Measurements from ENCODE around the gene PLEKHG4B. TPM values are rescaled to one million over a fixed set of nuclear protein-coding genes. Genes with fewer than 3 reads are reported as not detected.

The PLEKHG4B gene
- total RNA-seq, 1 donor from 2014 or later: not detected

GRCh38 chr5:74503-75109, 17.4 kb upstream of the PLEKHG4B start:
- DNase-seq (ENCODE audit: low read depth in 2 of 2): no peak

DNA sequence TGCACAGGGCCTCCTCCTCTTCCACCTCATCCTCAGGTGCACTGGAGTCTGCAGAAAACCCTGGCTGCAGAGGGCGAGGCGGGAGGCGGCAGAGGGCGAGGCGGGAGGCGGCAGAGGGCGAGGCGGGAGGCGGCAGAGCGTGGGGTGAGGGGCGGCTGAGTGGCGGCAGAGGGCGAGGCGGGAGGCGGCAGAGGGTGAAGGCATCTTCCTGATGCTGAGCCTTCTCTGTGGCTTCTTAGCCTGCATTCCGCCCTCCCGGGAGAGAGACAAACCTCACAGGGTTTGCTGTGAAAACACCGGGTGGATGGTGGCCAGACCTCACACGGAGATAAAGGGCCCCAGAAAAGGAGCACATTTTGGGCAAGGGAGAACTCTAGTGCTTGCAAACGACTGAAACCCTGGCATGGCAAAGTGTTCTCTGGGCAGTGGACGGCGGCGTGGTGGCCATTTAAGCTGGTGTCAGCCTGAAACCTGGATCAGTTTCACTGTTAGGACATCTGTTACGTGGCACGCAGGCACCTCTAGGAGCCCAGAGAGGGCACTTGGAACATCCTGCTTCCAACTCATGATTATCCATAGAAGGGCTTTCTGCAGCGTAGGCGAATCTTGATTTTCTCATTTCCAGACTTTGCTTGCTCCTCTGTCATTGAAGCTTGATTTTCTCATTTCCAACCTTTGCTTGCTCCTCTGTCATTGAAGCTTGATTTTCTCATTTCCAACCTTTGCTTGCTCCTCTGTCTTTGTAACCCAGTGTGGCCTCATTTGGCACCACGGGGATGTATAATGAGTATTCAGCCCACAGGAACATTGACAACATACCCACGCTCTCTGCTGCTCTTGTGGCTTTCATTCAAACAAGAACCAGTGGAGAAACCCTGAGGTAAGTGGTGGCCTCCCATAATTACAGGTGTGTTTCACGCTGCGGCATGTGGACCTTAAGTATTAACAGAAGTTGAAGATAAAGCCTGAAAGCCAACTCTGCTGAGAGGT, 16.3 kb upstream of the PLEKHG4B start:
- no peak for DNase-seq (ENCODE audit: low read depth in 2 of 2)

- DNase-seq (ENCODE audit: low read depth in 2 of 2): no peak
Measured at GRCh38 chr5:76358-77169, 15.4 kb upstream of the PLEKHG4B start.

GRCh38 chr5:77170-77501, 14.8 kb upstream of the PLEKHG4B start:
- DNase-seq (ENCODE audit: low read depth in 2 of 2): no peak

GRCh38 chr5:77546-77945, 14.4 kb upstream of the PLEKHG4B start:
- no peak for DNase-seq (ENCODE audit: low read depth in 2 of 2)

DNA sequence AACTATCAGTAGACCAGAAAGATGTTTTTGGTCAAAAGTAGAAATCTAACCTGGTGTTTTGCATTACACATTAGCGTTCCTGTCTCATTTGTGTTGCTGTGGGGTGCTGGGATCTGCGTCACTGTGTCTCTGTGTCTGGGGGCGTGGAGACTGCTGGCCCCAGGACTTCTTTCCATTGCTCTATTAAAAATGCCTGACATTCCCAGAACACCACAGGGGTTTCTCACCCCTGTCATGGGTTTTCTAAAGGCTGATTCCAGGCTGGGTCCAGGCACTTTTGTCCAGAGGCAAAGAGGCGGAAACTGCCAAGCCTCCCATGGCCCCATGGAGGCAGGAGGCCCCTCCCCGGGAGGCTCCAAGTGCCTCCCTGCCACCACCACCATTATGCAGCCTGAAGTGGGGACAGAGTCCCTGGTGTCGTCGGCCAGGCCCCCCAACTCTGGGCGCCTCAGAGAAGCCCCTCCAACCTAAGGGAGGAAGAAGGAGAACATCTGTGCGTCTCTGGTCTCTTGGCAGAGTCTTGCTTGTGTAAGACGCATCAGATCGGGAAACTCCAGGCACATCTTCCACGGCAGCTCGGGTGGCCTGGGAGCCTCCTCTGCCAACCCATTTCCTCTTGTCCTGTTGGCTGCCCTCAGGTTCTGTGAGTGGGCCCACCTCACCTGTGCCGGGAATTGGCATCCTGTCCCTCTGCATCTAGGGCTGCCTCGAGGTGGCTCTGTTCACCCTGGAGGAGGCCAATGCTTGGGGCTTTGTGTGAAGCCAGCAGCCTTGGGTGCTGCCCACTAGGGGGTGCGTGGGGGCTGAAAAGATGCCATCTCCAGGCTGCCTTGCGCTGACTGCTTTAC, 13.8 kb upstream of the PLEKHG4B start:
- DNase-seq (ENCODE audit: low read depth in 2 of 2): peak in 1 of 2 donors; percentile 51

DNA sequence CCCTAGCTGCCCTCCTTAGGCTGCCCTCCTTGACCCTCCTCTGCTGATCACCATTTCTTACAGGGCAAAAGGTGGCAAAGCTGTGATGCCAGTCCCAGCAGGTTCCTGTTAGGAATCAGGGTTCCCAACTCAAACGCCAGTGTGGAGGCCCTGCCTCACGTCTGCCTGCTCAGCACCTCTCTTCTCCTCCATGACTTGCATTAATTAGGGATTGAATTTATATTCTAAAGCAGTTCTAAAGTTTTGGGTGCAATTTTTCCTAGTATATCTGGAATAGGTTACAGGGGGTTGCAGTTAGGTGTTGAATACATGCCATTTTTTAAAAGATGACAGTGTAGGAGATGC, 13.2 kb upstream of the PLEKHG4B start:
- no peak for DNase-seq (ENCODE audit: low read depth in 2 of 2)

DNA sequence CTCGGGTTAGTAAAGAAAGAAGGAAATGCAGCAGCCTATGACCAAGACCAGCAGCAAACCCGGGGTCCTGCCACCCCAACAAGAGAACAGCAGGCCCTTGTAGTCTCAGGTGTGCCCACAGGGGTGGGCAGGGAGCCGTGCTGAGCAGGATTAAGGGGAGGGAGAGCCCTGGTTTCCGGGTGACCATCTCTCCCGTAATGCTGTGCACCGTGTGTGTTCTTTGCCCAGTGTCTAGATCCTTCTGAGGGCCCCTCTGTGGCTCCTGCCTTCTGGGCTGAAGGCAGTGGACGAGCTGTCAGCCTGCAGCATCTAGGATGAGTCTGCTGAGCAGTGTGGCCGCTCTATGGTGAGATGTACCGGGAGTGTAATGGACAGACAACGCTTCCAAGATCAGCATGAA, 12.7 kb upstream of the PLEKHG4B start:
- DNase-seq (ENCODE audit: low read depth in 2 of 2): no peak

DNA sequence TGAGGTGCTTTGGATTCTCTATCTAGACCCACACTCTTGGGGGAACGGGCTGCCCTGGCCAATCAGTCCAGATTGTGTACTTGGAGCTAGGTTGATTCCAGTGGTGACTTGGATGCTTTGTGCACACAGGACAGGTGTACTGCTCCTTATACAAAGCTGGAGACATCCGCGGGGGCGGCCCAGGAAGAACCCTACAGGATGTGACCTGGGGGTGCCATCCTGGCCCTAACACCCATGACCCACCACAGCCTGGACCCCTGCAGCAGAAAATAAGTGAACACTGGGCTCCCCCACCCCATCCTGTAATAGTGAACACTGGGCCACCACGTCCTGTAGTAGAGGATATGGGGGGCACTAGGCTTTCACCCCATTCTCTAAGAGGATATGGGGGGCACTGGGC, 12.1 kb upstream of the PLEKHG4B start:
- no peak for DNase-seq (ENCODE audit: low read depth in 2 of 2)

GRCh38 chr5:81391-82021, 10.5 kb upstream of the PLEKHG4B start:
- DNase-seq (ENCODE audit: low read depth in 2 of 2): no peak

GRCh38 chr5:82097-82496, 9.9 kb upstream of the PLEKHG4B start:
- DNase-seq (ENCODE audit: low read depth in 2 of 2): no peak

GRCh38 chr5:82570-82969, 9.4 kb upstream of the PLEKHG4B start:
- no peak for DNase-seq (ENCODE audit: low read depth in 2 of 2)

- DNase-seq (ENCODE audit: low read depth in 2 of 2): no peak
Measured at GRCh38 chr5:83029-83428, 8.9 kb upstream of the PLEKHG4B start.

DNA sequence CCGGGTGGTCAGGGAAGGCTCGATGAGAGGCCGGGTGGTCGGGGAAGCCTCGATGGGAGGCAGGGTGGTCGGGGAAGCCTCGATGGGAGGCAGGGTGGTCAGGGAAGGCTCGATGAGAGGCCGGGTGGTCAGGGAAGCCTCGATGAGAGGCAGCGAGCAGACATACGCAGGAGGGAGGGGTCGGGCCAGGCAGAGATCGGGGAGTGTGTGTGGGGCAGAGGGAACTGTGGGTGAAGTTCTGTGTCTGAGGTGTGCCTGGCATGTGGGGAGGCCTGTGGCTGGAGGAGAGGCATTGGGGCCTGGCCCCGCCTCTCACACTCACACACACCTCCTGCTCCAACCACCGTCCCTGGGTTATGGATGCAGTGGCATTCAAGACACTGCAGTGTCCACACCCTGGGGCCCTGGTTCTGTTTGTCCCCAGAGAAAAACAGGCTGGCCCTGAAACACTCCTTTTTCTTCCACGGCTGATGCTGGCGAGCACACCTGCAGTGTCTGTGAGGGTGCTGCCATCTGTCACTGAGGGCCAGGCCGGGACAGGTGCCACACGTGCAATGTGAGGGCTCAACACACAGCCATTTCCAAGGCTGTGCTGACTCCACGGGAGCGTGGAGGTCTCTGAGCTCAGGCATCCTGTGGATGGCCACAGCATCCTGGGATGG, 6.5 kb upstream of the PLEKHG4B start:
- no peak for DNase-seq (ENCODE audit: low read depth in 2 of 2)

DNA sequence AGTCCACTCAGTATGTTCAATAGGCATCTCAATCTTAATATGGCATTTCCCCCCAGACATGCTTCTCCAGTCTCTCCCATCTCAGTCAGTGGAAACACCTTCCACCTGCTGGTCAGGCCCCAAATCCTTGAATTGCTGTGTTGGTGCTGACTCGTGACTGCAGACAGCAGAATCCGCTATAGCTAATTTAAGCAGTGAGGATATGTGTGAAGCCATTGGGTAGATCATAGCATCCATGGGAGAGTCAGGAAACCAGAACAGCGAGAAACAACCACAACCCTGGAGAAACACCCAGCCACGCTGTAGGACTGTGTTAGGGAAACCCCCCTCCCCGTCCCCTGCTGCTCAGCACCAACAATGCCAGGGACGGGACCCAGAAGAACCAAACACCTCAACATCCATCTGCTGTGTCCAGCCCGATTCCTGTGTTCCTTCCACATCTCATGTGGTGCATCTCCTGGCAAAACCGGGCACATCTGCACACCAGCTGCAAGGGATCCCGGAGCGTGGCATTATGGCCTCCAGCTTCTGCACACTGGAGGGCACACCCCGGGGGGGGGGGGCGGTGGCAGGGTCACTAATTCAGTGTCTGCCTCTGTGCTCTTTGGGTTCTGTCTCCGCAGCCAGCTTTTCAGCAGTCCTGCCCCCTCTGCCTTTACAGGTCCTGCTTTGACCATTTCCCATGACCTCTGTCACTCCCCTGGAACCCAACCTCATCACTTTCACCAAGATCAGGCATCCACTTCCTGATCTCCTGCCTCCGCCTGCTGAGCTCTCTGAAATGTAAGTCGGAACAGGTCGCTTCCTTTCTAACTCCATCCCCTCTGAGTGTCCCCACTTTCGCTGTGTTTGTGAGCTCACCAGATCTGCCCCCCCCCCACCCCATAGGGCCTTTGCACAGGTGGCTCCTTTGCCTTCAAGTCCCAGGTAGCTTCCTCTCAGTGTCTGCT, 2.4 kb upstream of the PLEKHG4B start:
- no peak for DNase-seq (ENCODE audit: low read depth in 2 of 2)

DNA sequence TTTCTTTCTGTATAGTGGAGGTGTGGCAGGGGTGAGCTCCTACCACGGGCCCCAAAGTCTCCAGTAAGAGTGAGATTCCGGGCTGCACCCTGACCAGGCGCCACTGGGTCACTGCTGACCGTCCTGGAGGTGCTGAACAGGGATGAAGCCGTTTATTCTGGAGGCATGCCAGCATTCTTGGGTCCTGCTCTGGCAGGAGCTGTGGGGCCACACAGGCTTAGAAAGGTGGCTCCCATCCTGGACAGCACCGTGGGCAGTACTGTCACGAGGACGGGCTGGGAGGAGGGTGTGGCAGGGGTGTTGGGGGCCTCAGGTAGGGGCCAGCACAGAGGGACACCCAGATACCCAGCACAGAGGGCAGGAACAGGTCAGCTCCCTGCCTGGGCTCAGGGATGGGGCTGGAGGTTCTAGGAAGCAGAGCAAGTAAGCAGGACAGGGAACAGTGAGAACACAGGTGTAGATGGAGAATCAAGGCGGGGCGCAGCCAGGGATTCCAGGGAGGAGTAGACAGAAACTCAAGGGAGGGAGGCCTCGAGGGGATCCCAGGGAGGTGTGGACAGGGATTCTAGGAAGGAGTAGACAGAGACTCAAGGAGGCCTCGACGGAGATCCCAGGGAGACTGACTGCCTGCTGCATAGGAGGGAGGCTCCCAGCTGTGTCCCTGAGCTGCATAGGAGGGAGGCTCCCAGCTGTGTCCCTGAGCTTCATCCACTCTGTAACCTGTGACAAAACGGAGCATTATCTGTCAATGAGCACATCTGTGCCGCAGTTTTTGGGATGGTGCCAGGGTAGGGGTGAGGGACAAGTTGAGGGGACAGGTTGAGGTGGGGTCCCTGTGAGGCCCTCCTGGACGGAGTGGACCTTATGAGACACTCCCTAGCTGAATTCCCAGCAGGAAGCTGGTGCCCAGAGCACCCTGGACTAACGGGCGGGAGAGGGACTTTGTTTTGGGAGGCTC, 1.1 kb upstream of the PLEKHG4B start:
- no peak for DNase-seq (ENCODE audit: low read depth in 2 of 2)

DNA sequence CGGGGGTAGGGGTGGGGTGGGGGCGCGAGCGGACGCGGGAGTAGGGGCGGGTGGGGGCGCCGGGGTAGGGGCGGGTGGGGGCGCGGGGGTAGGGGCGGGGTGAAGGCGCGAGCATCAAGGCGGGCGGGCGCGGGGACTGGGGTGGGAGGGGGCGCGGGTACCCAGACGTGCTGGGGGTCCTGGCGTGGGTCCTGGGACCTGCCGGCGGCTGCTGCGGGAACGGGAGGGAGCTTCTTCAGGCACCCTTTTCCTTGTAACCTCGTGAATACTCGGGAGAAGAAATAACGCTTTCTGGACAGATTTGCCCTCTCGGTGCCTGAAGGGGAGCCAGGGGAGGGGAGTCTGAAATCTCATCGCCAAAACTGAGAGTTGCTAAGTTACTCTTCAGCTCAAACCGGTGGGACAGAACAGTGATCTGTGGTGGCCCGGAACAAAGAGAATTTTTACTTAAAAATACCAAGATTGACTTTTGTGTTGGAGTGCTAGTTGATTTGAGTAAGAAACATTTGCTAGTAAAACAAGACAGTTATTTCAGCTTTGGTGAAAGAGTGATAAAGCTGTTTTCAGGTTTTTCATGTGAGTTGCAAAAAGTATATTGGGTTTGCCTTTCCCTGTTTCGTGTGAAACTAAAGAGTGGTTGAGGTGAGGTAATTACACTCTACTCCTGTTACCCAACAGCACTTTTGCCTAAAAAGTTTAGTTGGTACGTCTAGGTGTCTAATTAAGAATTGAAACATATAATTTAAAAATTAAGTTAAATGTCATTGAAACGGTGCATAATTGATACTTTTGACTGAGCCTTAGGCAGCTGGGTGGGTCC, 643 bp downstream of the PLEKHG4B start:
- DNase-seq (ENCODE audit: low read depth in 2 of 2): no peak
